ENCODE data around the gene BRI3BP. TPM values are rescaled to one million over a fixed set of nuclear protein-coding genes. Genes with fewer than 3 reads are reported as not detected.

Gene BRI3BP
- total RNA-seq, 1 donor from 2014 or later: 11.6 TPM

GRCh38 chr12:125015680-125016310 is 22.4 kb downstream of the BRI3BP start:
- H3K36me3 ChIP-seq (ENCODE audit: control insufficient read depth, insufficient read depth, low read length): peaks cover 5% of the 10 kb centered on the region
- H3K27me3 ChIP-seq (ENCODE audit: control insufficient read depth, insufficient read depth, low read length): no peaks in the 10 kb centered on the region
- no peak for FAIRE-seq
- no peak for TF ChIP-seq CTCF (IDR thresholded peaks at IDR 0.05; ENCODE audit: insufficient read depth, low read length, severe bottlenecking)
- no peak overlapping the region for H3K4me3 ChIP-seq (ENCODE audit: low read depth, low read length)
- no peak for DNase-seq (ENCODE audit: low read depth)

GRCh38 chr12:125017801-125018200 is 24.4 kb downstream of the BRI3BP start:
- H3K4me3 ChIP-seq (ENCODE audit: low read depth, low read length): no peak overlapping the region
- DNase-seq (ENCODE audit: low read depth) (no peak), FAIRE-seq (no peak)
- H3K27me3 ChIP-seq (ENCODE audit: control insufficient read depth, insufficient read depth, low read length): no peaks in the 10 kb centered on the region
- peaks cover 5% of the 10 kb centered on the region for H3K36me3 ChIP-seq (ENCODE audit: control insufficient read depth, insufficient read depth, low read length)
- TF ChIP-seq CTCF (IDR thresholded peaks at IDR 0.05; ENCODE audit: insufficient read depth, low read length, severe bottlenecking): no peak

- no peak for TF ChIP-seq CTCF (IDR thresholded peaks at IDR 0.05; ENCODE audit: insufficient read depth, low read length, severe bottlenecking)
- H3K36me3 ChIP-seq (ENCODE audit: control insufficient read depth, insufficient read depth, low read length): peaks cover 5% of the 10 kb centered on the region
- peak; percentile 93 for FAIRE-seq
Measured at GRCh38 chr12:125018356-125018755, 24.9 kb downstream of the BRI3BP start.

GRCh38 chr12:125021096-125021495 is 27.7 kb downstream of the BRI3BP start:
- Histone ChIP-seq H3K4me3 (ENCODE audit: low read depth, low read length) (no peak overlapping the region), H3K36me3 (ENCODE audit: control insufficient read depth, insufficient read depth, low read length) (peaks cover 2% of the 10 kb centered on the region), H3K27me3 (ENCODE audit: control insufficient read depth, insufficient read depth, low read length) (no peaks in the 10 kb centered on the region)
- TF ChIP-seq CTCF (IDR thresholded peaks at IDR 0.05; ENCODE audit: insufficient read depth, low read length, severe bottlenecking): no peak
- DNase-seq (ENCODE audit: low read depth): no peak
- no peak for FAIRE-seq

More at GRCh38 chr12:125018356-125018755, 24.9 kb downstream of the BRI3BP start:
- no peak overlapping the region for H3K4me3 ChIP-seq (ENCODE audit: low read depth, low read length)
- DNase-seq (ENCODE audit: low read depth): no peak
- no peaks in the 10 kb centered on the region for H3K27me3 ChIP-seq (ENCODE audit: control insufficient read depth, insufficient read depth, low read length)

- TF ChIP-seq CTCF (IDR thresholded peaks at IDR 0.05; ENCODE audit: insufficient read depth, low read length, severe bottlenecking): no peak
- no peak for DNase-seq (ENCODE audit: low read depth)
- no peaks in the 10 kb centered on the region for H3K27me3 ChIP-seq (ENCODE audit: control insufficient read depth, insufficient read depth, low read length)
- no peak for FAIRE-seq
- no peak overlapping the region for H3K4me3 ChIP-seq (ENCODE audit: low read depth, low read length)
- H3K36me3 ChIP-seq (ENCODE audit: control insufficient read depth, insufficient read depth, low read length): peaks cover 2% of the 10 kb centered on the region
Measured at GRCh38 chr12:125021771-125022170, 28.3 kb downstream of the BRI3BP start.

- H3K27me3 ChIP-seq (ENCODE audit: control insufficient read depth, insufficient read depth, low read length): no peaks in the 10 kb centered on the region
- H3K36me3 ChIP-seq (ENCODE audit: control insufficient read depth, insufficient read depth, low read length): peaks cover under 1% of the 10 kb centered on the region
- no peak for TF ChIP-seq CTCF (IDR thresholded peaks at IDR 0.05; ENCODE audit: insufficient read depth, low read length, severe bottlenecking)
- DNase-seq (ENCODE audit: low read depth) (no peak), FAIRE-seq (no peak)
- H3K4me3 ChIP-seq (ENCODE audit: low read depth, low read length): no peak overlapping the region
Measured at GRCh38 chr12:125023065-125023464, 29.6 kb downstream of the BRI3BP start.

Measured in bronchial epithelial cell (primary cell).